Ovary (tissue), 9 donors: ENCODE results near the gene OOEP. TPM values are rescaled to one million over a fixed set of nuclear protein-coding genes. Genes with fewer than 3 reads are reported as not detected.

Experiments used
- DNase-seq, 5 donors: peaks; one replicate each; pipeline ENCODE4 v3.0.0-alpha.2; 2019 to 2020
- H3K27ac ChIP-seq, 2 donors: fragments of 200-600 bp; one replicate each; pipeline versions ENCODE4 v1.5.1 to v1.8.0; 2019 to 2022
- H3K27me3 ChIP-seq: fragments of 200-600 bp; one replicate; pipeline ENCODE4 v1.8.0; 2022
- H3K36me3 ChIP-seq: fragments of 200-600 bp; sonication (generic); one replicate; pipeline ENCODE4 v1.5.1; 2019
- H3K4me1 ChIP-seq: one replicate; pipeline ENCODE4 v1.8.1; 2013; ENCODE audit warnings: mild to moderate bottlenecking, moderate library complexity; ENCODE audit not compliant: insufficient read depth
- H3K4me3 ChIP-seq: fragments of 200-600 bp; sonication (generic); one replicate; pipeline ENCODE4 v1.5.1; 2017
- H3K9me3 ChIP-seq, 2 donors: fragments of 200-600 bp in 1 of 2; sonication (generic) in 1 of 2; one replicate each; pipeline versions ENCODE4 v1.5.1 to v1.8.1; 2013 to 2019; ENCODE audit warnings: mild to moderate bottlenecking in 1 of 2, moderate library complexity in 1 of 2
- CTCF ChIP-seq, 3 donors: fragments of 450-650 bp in 2 of 3; fragments of 200-600 bp in 1 of 3; IDR thresholded peaks; one replicate each; pipeline versions ENCODE4 v1.5.1 to v1.8.0; 2016 to 2022; ENCODE audit warnings: antibody characterized with exemption in 3 of 3, mild to moderate bottlenecking in 1 of 3
- EP300 ChIP-seq: sonication (generic); formaldehyde crosslinking; IDR thresholded peaks from one replicate; pipeline ENCODE4 v1.6.1; 2017; ENCODE audit warnings: antibody characterized with exemption
- POLR2A ChIP-seq: fragments of 450-650 bp; IDR thresholded peaks from one replicate; pipeline ENCODE4 v1.6.1; 2017; ENCODE audit warnings: antibody characterized with exemption, mild to moderate bottlenecking, moderate library complexity
- WGBS, 3 donors: extraction: QIAGEN DNeasy Blood & Tissue Kit in 1 of 3; methylation state at CpG; one replicate each; pipeline versions ENCODE4 v1.1.5 to v1.1.7; 2013 to 2017; 5-methylcytosine and 5-hydroxymethylcytosine counted together
- intact Hi-C, 4 donors: fragments of 100-400 bp; cut with DNase I; formaldehyde crosslinking; loops; one replicate each; pipeline versions ENCODE4 v1.11.0 to v1.15.1; 2022 to 2023
- polyA plus RNA-seq, 2 donors: library from polyadenylated mRNA; stranded (reverse); fragments of 200-250 nt in 1 of 2; fragments of 350-450 nt in 1 of 2; fragmentation: Illumina TruSeq in 1 of 2; extraction: RNeasy Lipid Tissue Mini Kit (QIAGEN cat#74804) in 1 of 2; gene quantifications; one replicate each; pipeline ENCODE4 v1.2.3, GENCODE V29; 2013 to 2014
- total RNA-seq, 7 donors: library from RNA; depleted of rRNA in 2 of 7; stranded (reverse); fragments of >200 nt in 2 of 7; fragmentation: NEBNext Ultra II Directional in 3 of 7; extraction: Animal tissue kit (Norgen Biotek cat#: 25700) in 3 of 7; gene quantifications; one replicate each; pipeline versions ENCODE4 v1.1.0 to v1.2.4, GENCODE V29; 2016 to 2023
- donor health status: DM: no; HTN: no; CAD: no; lungs with moderate emphysema.
- donor health status: DM: no; HTN: no; CAD: no.
- donor health status: Bipolar disorder and iron deficiency.
- donor health status: DM: yes; HTN: yes; CAD: no.
- donor health status: DM: no; HTN: no; CAD: no.
- donor health status: DM: yes; HTN: yes; CAD: no.

Gene OOEP
- total and polyA plus RNA-seq, 9 donors = 0.25 to 1.5 (median 0.56) TPM; not detected in 5

- Histone ChIP-seq H3K36me3 (no peaks in the 10 kb centered on the region), H3K27me3 (no peaks in the 10 kb centered on the region), H3K27ac (no peak within 1 kb of the TSS), H3K9me3 (no peaks in the 10 kb centered on the region), H3K4me3 (no peak within 1 kb of the TSS), H3K4me1 (no peaks in the 10 kb centered on the region)
- TF ChIP-seq POLR2A = no peak
- TF ChIP-seq EP300 = no peak
- WGBS, 3 donors = 84 to 92% (median 88%) methylated on average over 23 of the region's 23 CpGs
- intact Hi-C loops = no loop called here
- no peak for DNase-seq
Observed at GRCh38 chr6:73362358-73362757, 7.3 kb downstream of the OOEP start, which contains the start of gene KHDC3L. Gene KHDC3L (plus strand): TSS chr6:73362658. CDS start chr6:73362730, 72 bp downstream.

GRCh38 chr6:73353636-73354593 lies 15.8 kb downstream of the OOEP start, which contains the start of gene DPPA5:
Gene DPPA5 (minus strand): TSS chr6:73354276. CDS start chr6:73354225, 51 bp downstream.
- no peaks in the 10 kb centered on the region for H3K9me3 ChIP-seq
- intact Hi-C loops = no loop called here

GRCh38 chr6:73349311-73349710 lies 20.4 kb downstream of the OOEP start:
- no peaks in the 10 kb centered on the region for H3K4me1 ChIP-seq
- no peaks in the 10 kb centered on the region for H3K27me3 ChIP-seq
- H3K27ac ChIP-seq = no peak overlapping the region
- intact Hi-C loops = no loop called here
- no peaks in the 10 kb centered on the region for H3K9me3 ChIP-seq
- 26 to 44% (median 41%) methylated on average over 6 of the region's 6 CpGs for WGBS, 3 donors
- TF ChIP-seq POLR2A (no peak), CTCF (IDR thresholded peaks at IDR 0.05) (no peak), EP300 (no peak)
- no peak overlapping the region for H3K4me3 ChIP-seq
- no peak for DNase-seq
- H3K36me3 ChIP-seq = no peaks in the 10 kb centered on the region

More at GRCh38 chr6:73353636-73354593, 15.8 kb downstream of the OOEP start, which contains the start of gene DPPA5:
- Histone ChIP-seq H3K36me3 (no peaks in the 10 kb centered on the region), H3K27me3 (no peaks in the 10 kb centered on the region), H3K4me1 (no peaks in the 10 kb centered on the region), H3K4me3 (no peak within 1 kb of the TSS), H3K27ac (no peak within 1 kb of the TSS)
- WGBS, 3 donors = 86 to 97% (median 87%) methylated on average over 53 to 59 of the region's 59 CpGs
- DNase-seq = no peak
- no peak for TF ChIP-seq CTCF (IDR thresholded peaks at IDR 0.05)
- TF ChIP-seq EP300 = no peak
- no peak for TF ChIP-seq POLR2A

GRCh38 chr6:73348550-73349204 lies 21.0 kb downstream of the OOEP start:
- no peaks in the 10 kb centered on the region for H3K9me3 ChIP-seq
- H3K4me3 ChIP-seq = no peak overlapping the region
- no peaks in the 10 kb centered on the region for H3K27me3 ChIP-seq
- H3K4me1 ChIP-seq = no peaks in the 10 kb centered on the region
- TF ChIP-seq EP300 = no peak
- no peak for TF ChIP-seq CTCF (IDR thresholded peaks at IDR 0.05)
- no peak for TF ChIP-seq POLR2A
- intact Hi-C loops = no loop called here
- H3K27ac ChIP-seq = no peak overlapping the region
- DNase-seq = no peak
- H3K36me3 ChIP-seq = no peaks in the 10 kb centered on the region
- 48 to 60% (median 55%) methylated on average over 33 of the region's 33 CpGs for WGBS, 3 donors
